Natural killer cell treated with Interleukin-12 subunit alpha and Interleukin-12 subunit beta and Interleukin-15 and Interleukin-18, amount 100 ng/mL, for 72 hours (primary cell): ENCODE measurements around the gene IRAK1BP1. TPM values are rescaled to one million over a fixed set of nuclear protein-coding genes. Genes with fewer than 3 reads are reported as not detected.
"Not testable (repeated sequence)": the region's sequence is repeated elsewhere in the genome, so short reads cannot be mapped to it uniquely, and the experiment has no call there.

Experiments used
- ATAC-seq, 2 donors: fragments of 150-1000 bp; cut with Tn5 transposase in 1 of 2; sonication (Bioruptor Pico), chemical (Tn5 transposase) in 1 of 2; 2 replicates each; pipeline ENCODE4 v1.10.0; 2021
- DNase-seq: peaks from one replicate; pipeline ENCODE4 v3.0.0; 2022; ENCODE audit warnings: low spot score
- H3K27ac Mint-ChIP-seq, 2 donors: 1 replicate in 1 of 2; 2 replicates in 1 of 2; pipeline ENCODE4 v1.8.0; 2022; ENCODE audit warnings: mixed read lengths in 2 of 2, mild to moderate bottlenecking in 1 of 2, moderate library complexity in 1 of 2
- H3K27me3 Mint-ChIP-seq, 2 donors: 1 replicate in 1 of 2; 2 replicates in 1 of 2; pipeline ENCODE4 v1.8.0; 2022; ENCODE audit warnings: mixed read lengths in 2 of 2
- H3K36me3 Mint-ChIP-seq: one replicate; pipeline ENCODE4 v1.8.0; 2022; ENCODE audit warnings: mixed read lengths
- H3K4me1 Mint-ChIP-seq, 2 donors: 1 replicate in 1 of 2; 2 replicates in 1 of 2; pipeline ENCODE4 v1.8.0; 2022; ENCODE audit warnings: low read depth in 2 of 2, mixed read lengths in 2 of 2, mild to moderate bottlenecking in 1 of 2
- H3K4me3 Mint-ChIP-seq: one replicate; pipeline ENCODE4 v1.8.0; 2022; ENCODE audit warnings: mixed read lengths
- H3K9me3 Mint-ChIP-seq: 2 replicates; pipeline ENCODE4 v1.8.0; 2022; ENCODE audit warnings: mixed read lengths
- total RNA-seq, 2 donors: library from RNA; stranded (reverse); gene quantifications; one replicate each; pipeline ENCODE4 v1.2.3, GENCODE V29; 2022

Gene IRAK1BP1
- total RNA-seq, 2 donors from 2014 or later = 1.6 to 2.5 TPM

DNA sequence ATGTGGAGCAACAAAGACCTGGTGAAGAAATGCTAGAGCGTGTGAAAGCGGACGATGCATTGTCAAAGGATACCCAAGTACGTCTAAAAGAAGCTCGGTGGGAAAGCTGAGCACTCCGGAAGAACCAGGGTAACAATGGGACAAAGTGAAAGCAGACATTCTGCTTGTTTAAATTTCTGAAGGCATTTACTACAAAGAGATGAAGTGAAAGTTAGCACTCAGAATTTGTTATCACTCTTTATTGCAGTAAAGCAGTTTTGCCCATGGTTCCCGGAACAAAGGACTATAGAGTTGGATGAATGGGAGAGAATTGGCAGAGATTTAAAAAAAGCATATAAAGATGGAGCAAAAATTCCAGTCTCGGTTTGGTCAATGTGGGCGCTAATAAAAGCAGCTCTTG lies 12.8 kb upstream of the IRAK1BP1 start:
- H3K9me3 Mint-ChIP-seq = peaks cover 5% of the 10 kb centered on the region
- no peak overlapping the region for H3K27ac Mint-ChIP-seq
- peaks cover 2 to 16% of the 10 kb centered on the region in 2 donors for H3K27me3 Mint-ChIP-seq
- no peaks in the 10 kb centered on the region for H3K4me1 Mint-ChIP-seq
- ATAC-seq = no peak
- H3K4me3 Mint-ChIP-seq = no peak overlapping the region
- DNase-seq = no peak
- no peaks in the 10 kb centered on the region for H3K36me3 Mint-ChIP-seq

DNA sequence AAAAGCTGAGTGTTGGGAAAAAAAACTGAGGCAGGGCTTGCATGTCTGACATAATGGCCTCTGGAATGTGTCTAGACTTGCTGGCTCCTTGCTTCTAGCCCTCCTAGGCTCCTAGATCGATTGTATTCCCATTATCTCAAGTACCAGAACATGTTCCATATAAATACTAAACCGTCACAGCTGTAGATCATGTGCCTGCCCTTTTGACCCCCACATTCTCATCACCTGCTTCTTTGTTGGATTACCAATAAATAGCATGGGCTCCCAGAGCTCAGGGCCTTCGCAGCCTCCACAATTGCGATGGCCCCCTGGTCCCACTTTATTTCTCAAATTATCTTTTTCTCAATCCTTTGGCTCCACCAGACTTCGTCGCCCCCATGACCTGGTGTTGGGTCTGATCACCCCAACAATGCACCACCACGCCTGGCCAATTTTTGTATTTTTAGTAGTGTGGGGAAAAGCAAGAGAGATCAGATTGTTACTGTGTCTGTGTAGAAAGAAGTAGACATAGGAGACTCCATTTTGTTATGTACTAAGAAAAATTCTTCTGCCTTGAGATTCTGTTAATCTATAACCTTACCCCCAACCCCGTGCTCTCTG lies 8.9 kb upstream of the IRAK1BP1 start:
- ATAC-seq, H3K4me1 Mint-ChIP-seq, H3K9me3 Mint-ChIP-seq, H3K4me3 Mint-ChIP-seq, H3K27me3 Mint-ChIP-seq, H3K27ac Mint-ChIP-seq, H3K36me3 Mint-ChIP-seq, DNase-seq: not testable (repeated sequence)

DNA sequence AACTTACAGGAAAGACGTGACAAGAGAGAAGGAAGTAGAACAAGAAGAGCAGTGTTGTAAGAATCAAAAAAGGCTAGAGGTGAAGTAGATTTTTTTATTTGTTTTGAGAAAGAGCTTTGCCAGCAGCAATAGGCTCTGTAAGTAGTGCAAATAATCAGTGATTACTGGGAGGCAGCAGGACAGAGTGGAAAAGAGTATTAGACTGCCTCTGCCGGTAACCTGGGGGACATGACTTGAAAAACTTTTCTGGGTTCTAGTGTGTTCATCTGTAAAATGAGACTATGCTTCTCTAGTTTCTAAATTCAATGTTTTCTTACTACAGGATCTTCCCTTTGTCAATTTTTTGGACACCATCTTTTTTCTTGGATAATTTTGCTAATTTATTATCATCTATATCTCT lies 5.8 kb upstream of the IRAK1BP1 start:
- Mint-ChIP-seq H3K36me3 (no peaks in the 10 kb centered on the region), H3K9me3 (peaks cover 5% of the 10 kb centered on the region), H3K27me3 (no peaks in the 10 kb centered on the region), H3K4me3 (no peak overlapping the region), H3K27ac (no peak overlapping the region), H3K4me1 (peaks cover 0 to 3% of the 10 kb centered on the region in 2 donors)
- ATAC-seq (no peak), DNase-seq (no peak)

DNA sequence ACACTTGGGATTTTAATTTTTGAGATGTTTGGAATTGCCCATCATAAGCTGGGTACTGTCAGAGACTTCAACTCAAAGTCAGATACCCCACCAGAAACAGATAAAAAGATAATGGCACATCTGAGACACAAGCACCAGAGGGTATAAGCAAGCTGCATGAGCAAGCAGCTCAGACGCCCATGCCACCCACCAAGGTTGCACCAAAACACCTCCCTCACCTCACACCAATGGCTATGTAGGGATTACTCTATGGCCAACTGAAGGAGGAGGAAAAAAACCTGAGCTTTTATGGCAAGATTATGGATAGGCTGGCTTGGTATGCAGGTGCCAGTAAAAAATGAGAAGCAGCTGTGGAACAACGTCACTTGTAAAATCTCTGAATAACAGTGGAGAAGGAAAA lies 3.8 kb upstream of the IRAK1BP1 start:
- Mint-ChIP-seq H3K27ac (no peak overlapping the region), H3K4me1 (peaks cover 10 to 11% of the 10 kb centered on the region in 2 donors), H3K27me3 (no peaks in the 10 kb centered on the region), H3K9me3 (peaks cover 1% of the 10 kb centered on the region), H3K36me3 (no peaks in the 10 kb centered on the region), H3K4me3 (no peak overlapping the region)
- DNase-seq (no peak), ATAC-seq (no peak)

DNA sequence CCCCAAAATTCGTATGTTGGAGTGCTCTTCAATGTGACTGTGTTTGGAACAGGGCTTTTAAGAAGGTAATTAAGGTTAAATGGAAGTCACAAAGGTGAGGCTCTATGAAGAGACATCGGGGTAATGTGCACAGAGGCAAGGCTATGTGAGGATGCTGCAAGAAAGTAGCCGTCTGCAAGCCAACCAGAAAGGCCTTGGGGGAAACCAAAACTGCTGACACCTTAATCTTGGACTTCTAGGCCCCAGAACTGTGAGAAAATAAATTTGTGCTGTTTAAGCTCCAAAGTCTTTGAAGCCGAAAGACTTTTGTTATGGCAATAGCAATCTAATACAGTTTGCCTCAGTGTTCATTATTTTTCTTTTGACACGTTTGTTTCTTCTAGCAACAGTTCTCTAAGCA lies 2.4 kb upstream of the IRAK1BP1 start:
- ATAC-seq (no peak), DNase-seq (no peak)
- Mint-ChIP-seq H3K27ac (no peak overlapping the region), H3K9me3 (no peaks in the 10 kb centered on the region), H3K4me1 (peaks cover 10 to 11% of the 10 kb centered on the region in 2 donors), H3K36me3 (no peaks in the 10 kb centered on the region), H3K4me3 (no peak overlapping the region), H3K27me3 (no peaks in the 10 kb centered on the region)

DNA sequence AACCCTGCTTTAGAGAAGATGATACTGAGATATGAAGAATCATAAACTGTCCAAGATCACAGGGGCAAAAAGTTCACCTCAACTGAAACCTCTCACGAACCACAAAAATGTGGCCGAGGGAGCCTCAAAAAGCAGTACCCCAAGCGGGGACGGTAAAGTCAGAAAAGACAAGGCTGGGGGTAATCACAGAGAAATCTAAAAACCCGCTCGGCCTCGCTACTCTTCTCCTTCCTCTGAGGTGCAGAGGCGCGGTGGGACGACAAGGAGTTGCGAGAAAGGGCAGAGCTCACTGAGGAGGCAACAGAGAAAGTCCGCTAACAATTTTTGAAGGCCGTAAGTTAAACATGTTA lies 356 bp upstream of the IRAK1BP1 start:
- H3K27ac Mint-ChIP-seq = peak overlapping the region; percentile 89 to 93
- peak overlapping the region; percentile 98 for H3K4me3 Mint-ChIP-seq
- H3K27me3 Mint-ChIP-seq = no peaks in the 10 kb centered on the region
- ATAC-seq (peak; percentile 58 to 69), DNase-seq (no peak)
- no peaks in the 10 kb centered on the region for H3K36me3 Mint-ChIP-seq
- H3K9me3 Mint-ChIP-seq = no peaks in the 10 kb centered on the region
- H3K4me1 Mint-ChIP-seq = peaks cover 10 to 11% of the 10 kb centered on the region in 2 donors

DNA sequence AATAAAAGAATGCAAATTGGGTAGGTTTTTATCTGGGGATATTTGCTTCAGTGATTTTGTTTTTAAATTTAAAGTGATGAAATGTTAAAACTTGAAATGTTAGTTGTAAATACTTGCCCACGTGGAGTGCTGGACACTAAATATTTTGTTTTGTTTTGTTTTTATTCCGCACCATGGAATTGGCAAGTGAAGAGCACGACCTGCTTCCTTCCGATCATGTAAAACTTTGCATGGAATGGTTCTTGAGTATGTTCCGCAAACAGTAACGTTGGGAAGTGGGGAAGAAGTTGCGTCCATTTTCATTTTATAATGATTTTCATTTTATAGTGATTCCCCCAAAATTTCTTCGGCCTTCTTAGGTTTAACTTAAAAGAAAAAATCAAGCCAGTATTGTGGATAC lies 765 bp downstream of the IRAK1BP1 start:
- H3K4me1 Mint-ChIP-seq = peaks cover 10 to 11% of the 10 kb centered on the region in 2 donors
- no peaks in the 10 kb centered on the region for H3K27me3 Mint-ChIP-seq
- ATAC-seq = no peak
- H3K9me3 Mint-ChIP-seq = no peaks in the 10 kb centered on the region
- DNase-seq = no peak
- H3K4me3 Mint-ChIP-seq = peak overlapping the region; percentile 98
- H3K36me3 Mint-ChIP-seq = no peaks in the 10 kb centered on the region
- H3K27ac Mint-ChIP-seq = peak overlapping the region; percentile 89 to 93

DNA sequence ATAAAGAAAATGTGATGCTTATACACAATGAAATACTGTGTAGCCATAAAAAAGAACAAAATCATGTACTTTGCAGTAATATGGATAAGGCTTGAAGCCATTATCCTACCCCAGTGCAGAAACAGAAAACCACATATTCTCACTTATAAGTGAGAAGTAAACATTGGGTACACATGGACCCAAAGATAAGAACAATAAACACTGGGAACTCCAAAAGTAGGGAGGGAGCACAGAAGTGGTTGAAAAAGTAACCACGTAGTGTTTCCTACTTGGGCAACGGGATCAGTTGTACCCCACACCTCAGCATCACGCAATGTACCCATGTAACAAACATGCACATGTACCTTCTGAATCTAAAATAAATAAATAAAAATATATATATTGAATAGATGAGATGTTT lies 8.2 kb downstream of the IRAK1BP1 start:
- no peak overlapping the region for H3K4me3 Mint-ChIP-seq
- H3K36me3 Mint-ChIP-seq = peaks cover 4% of the 10 kb centered on the region
- no peak for ATAC-seq
- no peaks in the 10 kb centered on the region for H3K27me3 Mint-ChIP-seq
- H3K9me3 Mint-ChIP-seq = peaks cover 3% of the 10 kb centered on the region
- H3K27ac Mint-ChIP-seq = no peak overlapping the region
- no peak for DNase-seq
- H3K4me1 Mint-ChIP-seq = no peaks in the 10 kb centered on the region

DNA sequence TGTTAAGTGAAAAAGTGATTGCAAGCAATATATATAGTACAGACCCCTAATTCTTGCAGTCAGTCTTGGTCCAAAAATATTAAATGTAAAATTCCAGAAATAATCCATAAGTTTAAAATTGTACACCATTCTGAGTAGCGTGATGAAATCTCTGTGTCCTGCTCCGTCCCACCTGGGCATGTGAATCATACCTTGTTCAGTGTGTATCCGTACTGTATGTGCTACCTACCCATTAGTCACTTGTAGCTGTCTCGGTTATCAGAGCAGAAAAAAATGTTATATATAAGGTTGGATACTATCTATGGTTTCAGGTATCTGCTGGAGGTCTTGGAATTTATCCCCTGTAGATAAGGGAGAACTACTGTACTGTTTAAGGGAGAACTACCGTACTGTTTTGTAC lies 16.3 kb downstream of the IRAK1BP1 start:
- Mint-ChIP-seq H3K27me3 (no peaks in the 10 kb centered on the region), H3K9me3 (peaks cover 2% of the 10 kb centered on the region), H3K36me3 (peaks cover 13% of the 10 kb centered on the region), H3K4me1 (no peaks in the 10 kb centered on the region), H3K4me3 (no peak overlapping the region), H3K27ac (no peak overlapping the region)
- ATAC-seq = peak in 1 of 2 donors; percentile 15
- no peak for DNase-seq

DNA sequence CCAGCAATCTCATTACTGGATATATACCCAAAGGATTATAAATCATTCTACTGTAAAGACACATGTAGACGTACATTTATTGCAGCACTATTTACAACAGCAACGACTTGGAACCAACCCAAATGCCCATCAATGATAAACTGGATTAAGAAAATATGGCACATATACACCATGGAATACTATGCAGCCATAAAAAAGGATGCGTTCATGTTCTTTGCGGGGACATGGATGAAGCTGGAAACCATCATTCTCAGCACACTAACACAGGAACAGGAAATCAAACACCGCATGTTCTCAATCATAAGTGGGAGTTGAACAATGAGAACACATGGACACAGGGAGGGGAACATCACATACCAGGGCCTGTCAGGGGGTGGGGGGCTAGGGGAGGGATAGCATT lies 22.6 kb downstream of the IRAK1BP1 start:
- peaks cover 12% of the 10 kb centered on the region for H3K36me3 Mint-ChIP-seq
- ATAC-seq, H3K9me3 Mint-ChIP-seq, H3K4me1 Mint-ChIP-seq, H3K27me3 Mint-ChIP-seq, DNase-seq, H3K4me3 Mint-ChIP-seq, H3K27ac Mint-ChIP-seq: not testable (repeated sequence)

DNA sequence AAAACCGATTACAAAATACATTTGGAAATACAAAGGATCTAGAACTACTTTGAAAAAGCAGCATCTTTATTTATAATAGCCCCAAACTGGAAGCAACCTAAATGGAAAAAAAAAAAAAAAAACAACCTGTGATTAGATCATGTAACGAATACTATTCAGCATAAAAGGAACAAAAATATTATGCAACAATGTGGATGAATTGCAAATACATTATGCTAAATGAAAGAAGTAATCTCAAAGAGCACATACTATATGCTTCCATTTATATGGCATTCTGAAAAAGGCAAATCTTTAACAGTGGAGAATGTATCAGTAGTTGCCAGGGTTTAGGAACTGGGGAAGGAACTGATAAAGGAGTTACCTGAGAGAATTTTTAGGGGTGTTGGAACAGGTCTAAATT lies 28.9 kb downstream of the IRAK1BP1 start:
- H3K36me3 Mint-ChIP-seq = no peaks in the 10 kb centered on the region
- no peaks in the 10 kb centered on the region for H3K9me3 Mint-ChIP-seq
- H3K4me1 Mint-ChIP-seq = no peaks in the 10 kb centered on the region
- no peak overlapping the region for H3K4me3 Mint-ChIP-seq
- no peak overlapping the region for H3K27ac Mint-ChIP-seq
- DNase-seq = no peak
- H3K27me3 Mint-ChIP-seq = no peaks in the 10 kb centered on the region
- no peak for ATAC-seq

DNA sequence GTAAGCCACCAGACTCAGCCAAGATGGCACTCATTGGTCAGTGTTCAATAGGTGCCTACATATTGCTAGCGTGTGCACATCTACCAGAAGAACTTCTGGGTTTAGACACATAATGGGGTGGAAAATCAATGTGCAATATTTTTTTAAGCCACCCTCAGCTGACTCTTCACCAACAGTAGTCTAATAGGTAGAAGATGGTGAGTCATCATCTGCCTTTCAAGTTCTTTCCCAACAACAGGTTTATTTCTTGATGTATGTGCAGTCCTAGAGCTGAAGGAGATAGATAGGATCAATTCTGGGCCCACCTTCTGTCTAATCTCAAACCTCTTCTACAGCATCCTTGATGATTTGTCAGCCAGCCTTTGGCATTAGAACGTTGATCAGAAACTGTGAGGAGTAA lies 41.3 kb downstream of the IRAK1BP1 start:
- H3K9me3 Mint-ChIP-seq = no peaks in the 10 kb centered on the region
- no peak overlapping the region for H3K27ac Mint-ChIP-seq
- peaks cover 13% of the 10 kb centered on the region for H3K36me3 Mint-ChIP-seq
- H3K4me1 Mint-ChIP-seq = peaks cover 10 to 11% of the 10 kb centered on the region in 2 donors
- ATAC-seq (no peak), DNase-seq (no peak)
- H3K4me3 Mint-ChIP-seq = no peak overlapping the region
- peaks cover 30 to 32% of the 10 kb centered on the region in 2 donors for H3K27me3 Mint-ChIP-seq

DNA sequence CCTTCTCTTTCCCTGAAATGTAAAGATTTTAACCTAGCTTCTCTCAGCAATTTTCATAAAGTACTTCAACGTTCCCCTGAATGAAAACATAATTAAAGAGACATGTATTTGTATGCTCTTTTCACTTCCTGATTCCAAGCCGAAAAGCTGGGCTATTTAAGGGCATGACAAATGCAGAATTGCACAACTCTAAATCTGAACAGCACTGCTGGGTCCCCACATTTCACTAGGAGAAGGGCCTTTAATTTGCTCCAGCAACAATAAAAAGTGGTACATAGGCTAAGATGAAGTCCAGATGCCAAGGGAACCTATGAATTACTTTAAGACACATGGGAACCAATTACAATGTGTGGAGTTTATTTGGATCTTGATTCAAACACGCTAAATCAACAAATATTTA lies 42.0 kb downstream of the IRAK1BP1 start:
- ATAC-seq (no peak), DNase-seq (no peak)
- H3K27ac Mint-ChIP-seq = no peak overlapping the region
- H3K9me3 Mint-ChIP-seq = no peaks in the 10 kb centered on the region
- H3K4me1 Mint-ChIP-seq = peaks cover 10 to 11% of the 10 kb centered on the region in 2 donors
- no peak overlapping the region for H3K4me3 Mint-ChIP-seq
- H3K27me3 Mint-ChIP-seq = peaks cover 30 to 32% of the 10 kb centered on the region in 2 donors
- peaks cover 13% of the 10 kb centered on the region for H3K36me3 Mint-ChIP-seq

DNA sequence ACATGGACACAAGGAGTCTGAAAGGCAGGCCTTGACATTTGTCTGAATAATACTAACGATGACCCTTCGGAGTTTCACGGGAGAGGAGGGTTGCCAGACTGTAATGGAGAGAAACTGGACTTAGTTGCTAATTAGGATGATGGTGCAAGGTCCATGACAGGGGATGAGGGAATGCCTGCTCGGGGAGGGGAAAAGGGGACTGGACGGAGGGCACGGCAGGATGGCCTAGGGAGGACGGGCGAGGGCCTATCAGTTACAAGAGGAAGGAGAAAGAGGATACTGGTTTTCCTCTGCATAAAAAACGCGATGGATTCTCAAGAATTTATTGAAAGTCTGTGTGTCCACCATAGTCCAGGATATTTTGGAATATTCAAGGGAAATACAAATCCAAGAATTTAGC lies 42.7 kb downstream of the IRAK1BP1 start:
- DNase-seq = no peak
- peaks cover 30 to 32% of the 10 kb centered on the region in 2 donors for H3K27me3 Mint-ChIP-seq
- H3K9me3 Mint-ChIP-seq = no peaks in the 10 kb centered on the region
- H3K36me3 Mint-ChIP-seq = peaks cover 13% of the 10 kb centered on the region
- H3K4me1 Mint-ChIP-seq = peaks cover 10 to 11% of the 10 kb centered on the region in 2 donors
- H3K4me3 Mint-ChIP-seq = peak overlapping the region; percentile 30
- no peak for ATAC-seq
- no peak overlapping the region for H3K27ac Mint-ChIP-seq

DNA sequence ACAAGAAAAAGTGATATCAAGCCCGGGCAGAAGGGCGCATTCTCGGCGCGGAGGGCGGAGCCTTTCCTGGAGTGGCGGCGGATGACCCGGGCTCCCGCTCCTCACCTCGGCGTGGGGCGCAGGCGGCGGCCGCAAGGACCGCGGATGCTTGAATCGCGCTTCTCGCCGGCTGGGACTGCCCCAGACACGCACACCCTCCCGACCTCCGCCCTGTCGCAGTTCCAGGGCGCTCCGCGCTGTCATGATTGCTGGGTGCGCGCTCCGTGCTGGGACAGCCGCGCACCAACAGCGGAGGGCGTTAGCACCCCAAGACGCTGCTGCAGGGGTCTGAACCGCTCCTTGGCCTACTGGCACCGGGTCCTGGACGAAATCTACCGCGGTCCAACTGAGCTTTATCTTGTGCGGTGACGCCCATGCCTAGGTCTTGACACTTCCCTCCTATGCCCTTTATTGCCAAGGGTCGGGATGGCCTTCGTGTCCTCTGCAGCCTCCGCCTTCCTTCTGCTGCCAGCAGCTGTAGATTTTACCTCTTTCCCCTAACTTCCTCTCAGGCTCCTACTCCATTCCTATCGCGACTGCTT lies 43.3 kb downstream of the IRAK1BP1 start:
- ATAC-seq (peak; percentile 53 to 70), DNase-seq (peak; percentile 56)
- H3K4me1 Mint-ChIP-seq = peaks cover 10 to 11% of the 10 kb centered on the region in 2 donors
- H3K27ac Mint-ChIP-seq = no peak overlapping the region
- H3K27me3 Mint-ChIP-seq = peaks cover 30 to 34% of the 10 kb centered on the region in 2 donors
- peaks cover 14% of the 10 kb centered on the region for H3K36me3 Mint-ChIP-seq
- peaks cover under 1% of the 10 kb centered on the region for H3K9me3 Mint-ChIP-seq
- peak overlapping the region; percentile 43 for H3K4me3 Mint-ChIP-seq
